ENCODE measurements around the gene TMEM91. TPM values are rescaled to one million over a fixed set of nuclear protein-coding genes. Genes with fewer than 3 reads are reported as not detected.

The TMEM91 gene
- total and polyA plus RNA-seq, 2 donors (not counting 1 experiment from before 2014, with no cell fraction given): 6.3 to 7.1 TPM

GRCh38 chr19:41399091-41399490, 22.8 kb downstream of the TMEM91 start:
- Mint-ChIP-seq H3K27ac (peak overlapping the region; percentile 65), H3K9me3 (ENCODE audit: insufficient read depth) (no peaks in the 10 kb centered on the region), H3K4me1 (peaks cover 45% of the 10 kb centered on the region), H3K27me3 (no peaks in the 10 kb centered on the region), H3K4me3 (peak overlapping the region; percentile 96)
- intact Hi-C loops (cut with micrococcal nuclease): loop anchor here (5.0 kb wide), 1 partner anchor 682 kb away; the partner anchor contains the start of genes COQ8B and ITPKC
- 92% methylated on average over 2 of the region's 3 CpGs for WGBS (ENCODE audit: insufficient coverage)
- H3K4me2 ChIP-seq (replicated peaks; ENCODE audit: low read depth, low read length, poor library complexity, severe bottlenecking): peak overlapping the region; percentile 88
- TF ChIP-seq CTCF (IDR thresholded peaks at IDR 0.05) (no peak), EZH2 (IDR thresholded peaks at IDR 0.05; ENCODE audit: borderline replicate concordance, insufficient read depth, low read depth, low read length, poor library complexity, severe bottlenecking) (no peak)
- no peak overlapping the region for H3K4me3 ChIP-seq (ENCODE audit: control extremely low read depth in 1 of 5, extremely low read depth in 1 of 5, insufficient read depth in 1 of 5, low read depth in 2 of 5, low read length in 4 of 5)
- H3K27ac ChIP-seq (ENCODE audit: low read length in 2 of 2): no peak overlapping the region
- H3K9ac ChIP-seq (ENCODE audit: low read length): peak overlapping the region; percentile 86
- DNase-seq (no peak), ATAC-seq (ENCODE audit: low read depth) (no peak)
- POLR2A ChIA-PET: interaction anchor here (0.6 kb wide), 1 partner anchor 20 kb away, joined by 4 read pairs; no protein-coding TSS in a partner anchor
- peaks cover 10% of the 10 kb centered on the region for H4K20me1 ChIP-seq (ENCODE audit: control insufficient read depth, insufficient read depth, low read length, poor library complexity, severe bottlenecking)
- CTCF ChIA-PET: interaction anchor here (0.6 kb wide), 1 partner anchor 197 kb away, joined by 3 read pairs; no protein-coding TSS in a partner anchor
- no peaks in the 10 kb centered on the region for H3K27me3 ChIP-seq (replicated peaks in 1 of 4; ENCODE audit: control extremely low read depth in 1 of 4, control insufficient read depth in 3 of 4, insufficient read depth in 4 of 4, low read length in 3 of 4)
- peaks cover 0 to 13% of the 10 kb centered on the region in 2 experiments for H3K36me3 ChIP-seq (replicated peaks in 1 of 2; ENCODE audit: control extremely low read depth in 1 of 2, control insufficient read depth in 1 of 2, extremely low read depth in 1 of 2, insufficient read depth in 2 of 2, low read length in 1 of 2)
- H3K4me1 ChIP-seq (ENCODE audit: control insufficient read depth in 2 of 2, insufficient read depth in 2 of 2, low read length in 2 of 2): peaks cover 27 to 28% of the 10 kb centered on the region in 2 donors
- H3K9me3 ChIP-seq (ENCODE audit: control extremely low read depth in 1 of 3, control insufficient read depth in 2 of 3, insufficient read depth in 1 of 3, low read length in 2 of 3): no peaks in the 10 kb centered on the region
- peaks cover 76% of the 10 kb centered on the region for H3K79me2 ChIP-seq (ENCODE audit: control insufficient read depth, insufficient read depth, low read length)
- H2AFZ ChIP-seq (ENCODE audit: insufficient read depth, low read depth, low read length, poor library complexity, severe bottlenecking): no peak overlapping the region

DNA sequence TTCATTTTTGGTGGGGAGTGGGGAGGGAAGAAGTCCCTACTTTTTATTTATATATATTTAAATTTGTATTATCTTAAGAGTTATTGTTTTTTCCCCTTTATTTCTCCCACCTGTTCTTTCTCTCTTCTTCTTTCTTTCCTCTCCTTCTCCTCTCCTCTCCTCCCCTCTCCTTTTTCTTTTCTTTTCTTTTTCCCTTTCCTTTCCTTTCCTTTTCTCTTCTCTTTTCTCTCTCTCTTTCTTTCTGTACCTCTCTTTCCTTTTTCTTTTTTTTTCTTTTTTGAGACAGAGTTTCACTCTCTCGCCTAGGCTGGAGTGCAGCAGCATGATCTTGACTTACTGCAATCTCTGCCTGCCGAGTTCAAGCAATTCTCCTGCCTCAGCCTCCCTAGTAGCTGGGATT, 23.2 kb downstream of the TMEM91 start:
- Histone ChIP-seq H3K79me2 (ENCODE audit: control insufficient read depth, insufficient read depth, low read length) (peaks cover 72% of the 10 kb centered on the region), H3K27ac (ENCODE audit: low read length in 2 of 2) (no peak overlapping the region), H3K4me2 (replicated peaks; ENCODE audit: low read depth, low read length, poor library complexity, severe bottlenecking) (no peak overlapping the region), H3K27me3 (replicated peaks in 1 of 4; ENCODE audit: control extremely low read depth in 1 of 4, control insufficient read depth in 3 of 4, insufficient read depth in 4 of 4, low read length in 3 of 4) (no peaks in the 10 kb centered on the region), H3K9me3 (ENCODE audit: control extremely low read depth in 1 of 3, control insufficient read depth in 2 of 3, insufficient read depth in 1 of 3, low read length in 2 of 3) (no peaks in the 10 kb centered on the region), H2AFZ (ENCODE audit: insufficient read depth, low read depth, low read length, poor library complexity, severe bottlenecking) (no peak overlapping the region), H4K20me1 (ENCODE audit: control insufficient read depth, insufficient read depth, low read length, poor library complexity, severe bottlenecking) (peaks cover 10% of the 10 kb centered on the region), H3K4me1 (ENCODE audit: control insufficient read depth in 2 of 2, insufficient read depth in 2 of 2, low read length in 2 of 2) (peaks cover 27 to 28% of the 10 kb centered on the region in 2 donors), H3K9ac (ENCODE audit: low read length) (no peak overlapping the region), H3K36me3 (replicated peaks in 1 of 2; ENCODE audit: control extremely low read depth in 1 of 2, control insufficient read depth in 1 of 2, extremely low read depth in 1 of 2, insufficient read depth in 2 of 2, low read length in 1 of 2) (peaks cover 0 to 13% of the 10 kb centered on the region in 2 experiments), H3K4me3 (ENCODE audit: control extremely low read depth in 1 of 5, extremely low read depth in 1 of 5, insufficient read depth in 1 of 5, low read depth in 2 of 5, low read length in 4 of 5) (no peak overlapping the region)
- Mint-ChIP-seq H3K4me3 (peak overlapping the region; percentile 45), H3K9me3 (ENCODE audit: insufficient read depth) (no peaks in the 10 kb centered on the region), H3K27me3 (no peaks in the 10 kb centered on the region), H3K4me1 (peaks cover 45% of the 10 kb centered on the region), H3K27ac (no peak overlapping the region)
- 94% methylated on average over 2 of the region's 2 CpGs for WGBS (ENCODE audit: insufficient coverage)
- DNase-seq (no peak), ATAC-seq (ENCODE audit: low read depth) (no peak)
- intact Hi-C loops (cut with micrococcal nuclease): loop anchor here (5.0 kb wide), 1 partner anchor 682 kb away; the partner anchor contains the start of genes COQ8B and ITPKC
- TF ChIP-seq EZH2 (IDR thresholded peaks at IDR 0.05; ENCODE audit: borderline replicate concordance, insufficient read depth, low read depth, low read length, poor library complexity, severe bottlenecking) (no peak), CTCF (IDR thresholded peaks at IDR 0.05) (no peak)
- ChIA-PET POLR2A (interaction anchor here (0.6 kb wide), 1 partner anchor 20 kb away, joined by 4 read pairs; no protein-coding TSS in a partner anchor), CTCF (no interaction called here)

Measured in B cell (primary cell).